ENCODE measurements around the gene MSANTD3. TPM values are rescaled to one million over a fixed set of nuclear protein-coding genes. Genes with fewer than 3 reads are reported as not detected.

Gene MSANTD3
- 32.5 and 40.5 TPM in 2 replicates for total RNA-seq

GRCh38 chr9:100426530-100427365, at the start of gene MSANTD3:
MSANTD3 (plus strand) TSS chr9:100427143; CDS start chr9:100441939, 14,796 bp downstream.

GRCh38 chr9:100472788-100473275, 45.9 kb downstream of the MSANTD3 start, which contains the start of gene TMEFF1:
TMEFF1 (plus strand) TSS chr9:100473149; CDS start chr9:100473545, 396 bp downstream.

Other genes with a start within 250 kb of the MSANTD3 start
- 26.1 and 27.5 TPM in 2 replicates for gene TEX10, start 74.2 kb upstream of the MSANTD3 start, total RNA-seq
- 0.74 and 0.99 TPM in 2 replicates for gene TMEFF1, start 46.0 kb downstream of the MSANTD3 start, total RNA-seq
- gene CAVIN4, start 150.9 kb downstream of the MSANTD3 start, total RNA-seq = 0.05 and 0.14 TPM in 2 replicates